ENCODE results near the gene TRIM37.

The TRIM37 gene

DNA sequence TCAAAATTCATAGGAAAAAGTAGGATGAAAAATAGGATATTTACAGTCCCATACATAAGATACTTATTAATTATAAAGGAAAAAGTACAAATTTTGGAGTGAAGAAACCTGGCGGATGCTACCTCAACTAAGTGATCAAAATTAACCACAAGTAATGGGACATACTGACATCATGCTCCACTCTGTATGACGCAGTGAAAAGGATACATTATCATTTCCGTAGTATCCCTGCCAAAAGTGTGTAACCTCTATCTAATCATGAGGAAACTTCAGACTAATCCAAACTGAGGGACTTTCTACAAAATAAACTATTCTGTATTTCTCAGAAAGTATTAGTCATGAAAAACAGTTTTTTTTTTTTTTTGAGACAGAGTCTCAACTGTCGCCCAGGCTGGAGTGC is 60.5 kb downstream of the TRIM37 start:
- WGBS, 2 experiments: 94 to 99% methylated on average over 4 of the region's 4 CpGs
- Histone ChIP-seq H3K9me3 (ENCODE audit: control insufficient read depth, low read length) (no peaks in the 10 kb centered on the region), H3K36me3 (ENCODE audit: control insufficient read depth, insufficient read depth, low read length) (peaks cover 10% of the 10 kb centered on the region), H3K4me3 (ENCODE audit: insufficient read depth, low read depth, low read length) (no peak overlapping the region), H3K27me3 (ENCODE audit: control insufficient read depth, insufficient read depth, low read length, poor library complexity, severe bottlenecking) (no peaks in the 10 kb centered on the region), H3K4me1 (ENCODE audit: control insufficient read depth, insufficient read depth, low read length) (no peaks in the 10 kb centered on the region), H3K27ac (ENCODE audit: insufficient read depth, low read depth, low read length, poor library complexity, severe bottlenecking) (no peak overlapping the region)

DNA sequence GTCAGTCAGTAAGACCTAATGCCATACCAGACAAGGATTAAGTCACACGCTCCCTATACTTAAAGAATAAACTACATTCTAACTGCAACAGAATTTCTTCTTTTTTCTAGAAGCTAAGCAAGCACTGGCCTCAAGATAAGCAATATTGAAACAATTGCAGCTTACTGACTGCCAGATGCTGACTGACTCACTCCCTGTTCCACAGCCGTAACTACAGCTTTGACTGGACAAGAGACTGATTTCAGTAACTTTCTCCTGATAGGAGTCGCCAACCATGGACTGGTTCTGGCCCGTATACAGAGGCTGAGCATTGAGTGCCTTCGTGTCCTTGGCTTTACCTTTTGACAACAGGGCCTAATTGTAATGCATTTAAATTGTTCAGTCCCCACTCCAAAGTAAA is 67.9 kb downstream of the TRIM37 start:
- Histone ChIP-seq H3K36me3 (ENCODE audit: control insufficient read depth, insufficient read depth, low read length) (peaks cover 19% of the 10 kb centered on the region), H3K4me1 (ENCODE audit: control insufficient read depth, insufficient read depth, low read length) (no peaks in the 10 kb centered on the region), H3K27ac (ENCODE audit: insufficient read depth, low read depth, low read length, poor library complexity, severe bottlenecking) (no peak overlapping the region), H3K27me3 (ENCODE audit: control insufficient read depth, insufficient read depth, low read length, poor library complexity, severe bottlenecking) (no peaks in the 10 kb centered on the region), H3K4me3 (ENCODE audit: insufficient read depth, low read depth, low read length) (no peak overlapping the region), H3K9me3 (ENCODE audit: control insufficient read depth, low read length) (no peaks in the 10 kb centered on the region)
- WGBS, 2 experiments: 95 to 96% methylated on average over 5 of the region's 5 CpGs

DNA sequence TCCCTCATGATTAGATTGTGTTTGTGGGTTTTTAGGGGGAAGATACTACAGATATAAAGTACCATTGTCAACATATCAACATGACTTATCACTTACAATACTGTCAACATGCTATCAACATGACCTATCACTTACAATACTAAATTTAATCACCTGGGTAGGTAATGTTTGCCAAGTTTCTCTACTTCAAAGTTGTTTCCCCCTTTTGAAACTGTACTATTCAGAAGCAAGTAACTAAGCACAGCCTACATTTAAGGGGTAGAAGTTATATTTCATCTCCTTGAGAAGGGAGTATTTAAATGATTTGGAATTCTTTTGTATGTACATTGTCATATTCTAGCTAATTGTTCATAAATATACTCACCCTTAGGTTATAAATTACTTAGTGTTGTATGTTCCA is 68.7 kb downstream of the TRIM37 start:
- Histone ChIP-seq H3K4me1 (ENCODE audit: control insufficient read depth, insufficient read depth, low read length) (no peaks in the 10 kb centered on the region), H3K4me3 (ENCODE audit: insufficient read depth, low read depth, low read length) (no peak overlapping the region), H3K27ac (ENCODE audit: insufficient read depth, low read depth, low read length, poor library complexity, severe bottlenecking) (no peak overlapping the region), H3K27me3 (ENCODE audit: control insufficient read depth, insufficient read depth, low read length, poor library complexity, severe bottlenecking) (no peaks in the 10 kb centered on the region), H3K36me3 (ENCODE audit: control insufficient read depth, insufficient read depth, low read length) (peaks cover 19% of the 10 kb centered on the region), H3K9me3 (ENCODE audit: control insufficient read depth, low read length) (no peaks in the 10 kb centered on the region)

DNA sequence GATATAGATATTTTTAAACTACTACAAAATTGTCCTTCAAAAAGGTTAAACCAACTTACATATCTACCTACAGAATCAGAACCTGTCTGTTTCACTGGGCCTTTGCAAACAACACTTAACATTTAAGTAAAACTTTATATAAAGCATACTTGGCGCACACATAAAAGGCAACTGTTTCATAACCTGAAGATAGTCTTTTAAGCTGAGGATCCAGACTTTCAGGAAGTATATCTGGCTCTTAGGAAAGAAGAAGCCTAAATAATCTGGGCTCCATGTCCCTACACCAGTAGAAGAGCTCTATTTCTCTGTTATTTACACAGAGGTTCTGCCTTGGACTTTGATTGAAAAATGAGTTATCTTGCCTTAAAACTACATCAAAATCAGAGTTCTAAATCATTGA is 75.9 kb downstream of the TRIM37 start:
- Histone ChIP-seq H3K27ac (ENCODE audit: insufficient read depth, low read depth, low read length, poor library complexity, severe bottlenecking) (no peak overlapping the region), H3K27me3 (ENCODE audit: control insufficient read depth, insufficient read depth, low read length, poor library complexity, severe bottlenecking) (no peaks in the 10 kb centered on the region), H3K4me3 (ENCODE audit: insufficient read depth, low read depth, low read length) (no peak overlapping the region), H3K4me1 (ENCODE audit: control insufficient read depth, insufficient read depth, low read length) (no peaks in the 10 kb centered on the region), H3K36me3 (ENCODE audit: control insufficient read depth, insufficient read depth, low read length) (peaks cover 5% of the 10 kb centered on the region), H3K9me3 (ENCODE audit: control insufficient read depth, low read length) (no peaks in the 10 kb centered on the region)
- 100% methylated on average over 1 of the region's 1 CpG for WGBS, 2 experiments

- Histone ChIP-seq H3K36me3 (ENCODE audit: control insufficient read depth, insufficient read depth, low read length) (peaks cover 2% of the 10 kb centered on the region), H3K27ac (ENCODE audit: insufficient read depth, low read depth, low read length, poor library complexity, severe bottlenecking) (no peak overlapping the region), H3K9me3 (ENCODE audit: control insufficient read depth, low read length) (no peaks in the 10 kb centered on the region), H3K4me3 (ENCODE audit: insufficient read depth, low read depth, low read length) (no peak overlapping the region), H3K4me1 (ENCODE audit: control insufficient read depth, insufficient read depth, low read length) (no peaks in the 10 kb centered on the region), H3K27me3 (ENCODE audit: control insufficient read depth, insufficient read depth, low read length, poor library complexity, severe bottlenecking) (no peaks in the 10 kb centered on the region)
- WGBS, 2 experiments: 94 to 95% methylated on average over 6 of the region's 6 CpGs
These were observed 78.4 kb downstream of the TRIM37 start for GRCh38 chr17:59028328-59028727.

DNA sequence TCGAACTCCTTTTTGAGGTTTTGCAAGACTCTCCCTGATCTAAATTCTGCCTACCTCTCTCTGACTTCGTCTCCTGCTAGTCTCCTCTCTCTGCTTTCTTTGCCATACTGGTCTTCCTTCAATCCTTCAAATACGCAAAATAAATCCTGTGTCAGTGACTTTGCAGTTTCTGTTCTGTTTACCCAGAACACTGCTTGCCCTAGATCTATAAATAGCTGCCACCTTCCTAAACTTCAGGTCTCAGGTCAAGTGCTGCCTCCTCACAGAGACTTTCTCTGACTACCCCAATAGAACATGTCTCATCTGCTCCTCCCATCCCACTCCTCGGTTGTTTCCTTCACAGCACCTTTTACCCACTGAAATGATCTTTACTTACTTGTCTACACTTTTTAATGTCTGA is 78.9 kb downstream of the TRIM37 start:
- H3K4me1 ChIP-seq (ENCODE audit: control insufficient read depth, insufficient read depth, low read length): no peaks in the 10 kb centered on the region
- WGBS, 2 experiments: 89 to 94% methylated on average over 4 of the region's 4 CpGs
- no peak overlapping the region for H3K27ac ChIP-seq (ENCODE audit: insufficient read depth, low read depth, low read length, poor library complexity, severe bottlenecking)
- H3K36me3 ChIP-seq (ENCODE audit: control insufficient read depth, insufficient read depth, low read length): peaks cover 2% of the 10 kb centered on the region
- no peaks in the 10 kb centered on the region for H3K27me3 ChIP-seq (ENCODE audit: control insufficient read depth, insufficient read depth, low read length, poor library complexity, severe bottlenecking)
- no peak overlapping the region for H3K4me3 ChIP-seq (ENCODE audit: insufficient read depth, low read depth, low read length)
- no peaks in the 10 kb centered on the region for H3K9me3 ChIP-seq (ENCODE audit: control insufficient read depth, low read length)

DNA sequence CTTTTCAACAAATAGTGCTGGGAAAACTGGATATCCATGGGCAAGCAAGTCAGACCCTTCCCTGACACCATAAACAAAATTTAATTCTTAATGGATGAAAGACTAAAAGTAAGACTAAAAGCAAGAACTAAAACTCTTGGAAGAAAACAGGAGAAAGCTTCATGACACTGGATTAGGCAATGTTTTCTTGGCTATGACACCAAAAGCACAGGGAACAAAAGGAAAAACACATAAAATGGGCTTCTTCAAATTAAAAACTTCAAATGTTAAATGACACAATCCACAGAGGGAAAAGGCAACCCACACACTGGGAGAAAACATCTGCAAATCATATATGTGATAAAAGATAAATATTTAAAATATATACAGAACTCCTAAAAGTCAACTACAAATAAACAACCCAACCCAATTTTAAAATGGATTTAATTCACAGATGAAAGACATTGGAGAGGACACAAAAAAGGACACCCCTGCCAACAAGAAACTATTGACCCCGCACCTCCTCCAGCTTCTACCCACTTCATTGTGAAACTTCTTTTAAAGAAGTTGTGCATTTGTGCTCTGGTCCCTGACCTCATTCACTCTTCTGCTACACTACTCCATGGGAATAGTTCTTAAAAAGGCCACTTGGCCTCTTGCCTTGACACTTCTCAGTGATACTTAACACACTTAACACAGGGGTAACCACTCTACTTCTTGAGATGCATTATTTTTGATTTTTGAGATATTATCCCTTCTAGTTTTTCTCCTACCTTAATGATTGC is 80.3 kb downstream of the TRIM37 start:
- peaks cover 3% of the 10 kb centered on the region for H3K36me3 ChIP-seq (ENCODE audit: control insufficient read depth, insufficient read depth, low read length)
- WGBS, 2 experiments: 85 to 89% methylated on average over 1 of the region's 1 CpG
- no peak overlapping the region for H3K4me3 ChIP-seq (ENCODE audit: insufficient read depth, low read depth, low read length)

DNA sequence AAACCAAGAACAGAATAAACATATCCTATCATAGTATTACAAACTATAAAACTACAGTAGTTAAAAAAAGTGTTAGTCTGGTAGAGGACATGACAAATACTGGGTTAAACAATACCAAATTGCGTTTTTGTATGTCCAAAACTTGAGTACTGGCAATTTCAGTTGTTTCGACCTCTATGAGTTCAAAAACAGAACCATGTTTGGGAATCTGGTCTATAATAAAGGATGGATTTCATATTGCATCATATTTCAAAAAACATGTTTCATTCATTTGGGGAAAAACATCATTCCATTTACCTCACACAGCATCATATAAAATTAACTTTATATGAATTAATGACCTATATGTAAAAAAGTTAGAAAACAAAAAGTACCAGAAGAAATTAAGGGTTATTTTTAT is 81.8 kb downstream of the TRIM37 start:
- H3K4me3 ChIP-seq (ENCODE audit: insufficient read depth, low read depth, low read length): no peak overlapping the region
- H3K9me3 ChIP-seq (ENCODE audit: control insufficient read depth, low read length): no peaks in the 10 kb centered on the region
- no peaks in the 10 kb centered on the region for H3K27me3 ChIP-seq (ENCODE audit: control insufficient read depth, insufficient read depth, low read length, poor library complexity, severe bottlenecking)
- no peak overlapping the region for H3K27ac ChIP-seq (ENCODE audit: insufficient read depth, low read depth, low read length, poor library complexity, severe bottlenecking)
- H3K4me1 ChIP-seq (ENCODE audit: control insufficient read depth, insufficient read depth, low read length): no peaks in the 10 kb centered on the region
- WGBS, 2 experiments: 98 to 100% methylated on average over 2 of the region's 2 CpGs
- H3K36me3 ChIP-seq (ENCODE audit: control insufficient read depth, insufficient read depth, low read length): peaks cover 6% of the 10 kb centered on the region

More for the DNA sequence above, 80.3 kb downstream of the TRIM37 start:
- Histone ChIP-seq H3K27ac (ENCODE audit: insufficient read depth, low read depth, low read length, poor library complexity, severe bottlenecking) (no peak overlapping the region), H3K4me1 (ENCODE audit: control insufficient read depth, insufficient read depth, low read length) (no peaks in the 10 kb centered on the region), H3K27me3 (ENCODE audit: control insufficient read depth, insufficient read depth, low read length, poor library complexity, severe bottlenecking) (no peaks in the 10 kb centered on the region), H3K9me3 (ENCODE audit: control insufficient read depth, low read length) (no peaks in the 10 kb centered on the region)

- Histone ChIP-seq H3K36me3 (ENCODE audit: control insufficient read depth, insufficient read depth, low read length) (peaks cover 7% of the 10 kb centered on the region), H3K27ac (ENCODE audit: insufficient read depth, low read depth, low read length, poor library complexity, severe bottlenecking) (no peak overlapping the region), H3K27me3 (ENCODE audit: control insufficient read depth, insufficient read depth, low read length, poor library complexity, severe bottlenecking) (no peaks in the 10 kb centered on the region), H3K4me3 (ENCODE audit: insufficient read depth, low read depth, low read length) (no peak overlapping the region), H3K4me1 (ENCODE audit: control insufficient read depth, insufficient read depth, low read length) (no peaks in the 10 kb centered on the region), H3K9me3 (ENCODE audit: control insufficient read depth, low read length) (no peaks in the 10 kb centered on the region)
- WGBS, 2 experiments: 96 to 100% methylated on average over 1 of the region's 1 CpG
These were observed 88.7 kb downstream of the TRIM37 start for GRCh38 chr17:59018019-59018418.

DNA sequence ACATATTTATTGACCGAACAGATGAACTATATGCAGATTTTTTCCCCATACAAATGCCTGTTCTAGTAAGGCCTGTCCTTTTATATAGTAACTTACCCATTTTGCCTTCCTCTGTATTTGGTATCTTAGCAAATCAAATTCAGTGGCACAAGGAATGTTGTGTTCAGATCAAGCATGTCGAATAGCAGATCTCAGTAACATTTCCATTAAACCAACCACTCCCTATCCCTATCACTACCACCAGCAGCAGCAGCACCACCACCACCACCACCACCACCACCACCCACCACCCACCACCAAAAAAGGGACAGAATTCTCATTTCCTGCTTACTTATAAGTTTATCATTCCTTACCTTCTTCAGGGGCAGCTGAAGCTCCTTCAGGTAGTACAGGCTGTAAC is 94.7 kb downstream of the TRIM37 start:
- H3K4me3 ChIP-seq (ENCODE audit: insufficient read depth, low read depth, low read length): no peak overlapping the region
- 95 to 96% methylated on average over 2 of the region's 2 CpGs for WGBS, 2 experiments
- H3K9me3 ChIP-seq (ENCODE audit: control insufficient read depth, low read length): no peaks in the 10 kb centered on the region
- no peaks in the 10 kb centered on the region for H3K4me1 ChIP-seq (ENCODE audit: control insufficient read depth, insufficient read depth, low read length)
- no peak overlapping the region for H3K27ac ChIP-seq (ENCODE audit: insufficient read depth, low read depth, low read length, poor library complexity, severe bottlenecking)
- no peaks in the 10 kb centered on the region for H3K27me3 ChIP-seq (ENCODE audit: control insufficient read depth, insufficient read depth, low read length, poor library complexity, severe bottlenecking)
- H3K36me3 ChIP-seq (ENCODE audit: control insufficient read depth, insufficient read depth, low read length): peaks cover 3% of the 10 kb centered on the region

GRCh38 chr17:59010026-59010425 is 96.7 kb downstream of the TRIM37 start:
- Histone ChIP-seq H3K36me3 (ENCODE audit: control insufficient read depth, insufficient read depth, low read length) (no peaks in the 10 kb centered on the region), H3K4me1 (ENCODE audit: control insufficient read depth, insufficient read depth, low read length) (no peaks in the 10 kb centered on the region), H3K27ac (ENCODE audit: insufficient read depth, low read depth, low read length, poor library complexity, severe bottlenecking) (no peak overlapping the region), H3K4me3 (ENCODE audit: insufficient read depth, low read depth, low read length) (no peak overlapping the region), H3K9me3 (ENCODE audit: control insufficient read depth, low read length) (no peaks in the 10 kb centered on the region), H3K27me3 (ENCODE audit: control insufficient read depth, insufficient read depth, low read length, poor library complexity, severe bottlenecking) (no peaks in the 10 kb centered on the region)
- 93 to 94% methylated on average over 2 of the region's 2 CpGs for WGBS, 2 experiments
